GM18511 (cell line): ENCODE data around the gene SLC48A1.

ENCODE experiments used
- ATAC-seq: cut with Tn5 transposase; IDR thresholded peaks from one replicate; pipeline ENCODE4 v1.9.1; 2021; ENCODE audit warnings: mild to moderate bottlenecking, moderate library complexity; ENCODE audit not compliant: unreplicated experiment

Gene SLC48A1

GRCh38 chr12:47744005-47744651, 28.9 kb upstream of the SLC48A1 start:
- no peak for ATAC-seq

GRCh38 chr12:47744778-47745436, 28.1 kb upstream of the SLC48A1 start:
- ATAC-seq = no peak

- ATAC-seq = no peak
These were observed 27.5 kb upstream of the SLC48A1 start for GRCh38 chr12:47745485-47746041.

GRCh38 chr12:47746073-47746472, 27.0 kb upstream of the SLC48A1 start:
- ATAC-seq = no peak

GRCh38 chr12:47746523-47746922, 26.5 kb upstream of the SLC48A1 start:
- no peak for ATAC-seq

- peak; percentile 65 for ATAC-seq
These were observed 25.9 kb upstream of the SLC48A1 start for GRCh38 chr12:47747126-47747525.

- no peak for ATAC-seq
These were observed 25.2 kb upstream of the SLC48A1 start for GRCh38 chr12:47747596-47748506.

- ATAC-seq = no peak
These were observed 24.6 kb upstream of the SLC48A1 start for GRCh38 chr12:47748507-47748828.

- ATAC-seq = no peak
These were observed 24.1 kb upstream of the SLC48A1 start for GRCh38 chr12:47748899-47749298.

- no peak for ATAC-seq
These were observed 22.7 kb upstream of the SLC48A1 start for GRCh38 chr12:47750229-47750798.

GRCh38 chr12:47750916-47751470, 22.0 kb upstream of the SLC48A1 start:
- ATAC-seq = no peak

- no peak for ATAC-seq
These were observed 21.5 kb upstream of the SLC48A1 start for GRCh38 chr12:47751561-47751960.

GRCh38 chr12:47752121-47752520, 20.9 kb upstream of the SLC48A1 start:
- ATAC-seq = no peak

- no peak for ATAC-seq
These were observed 20.5 kb upstream of the SLC48A1 start for GRCh38 chr12:47752552-47752951.

GRCh38 chr12:47753021-47754001, 19.7 kb upstream of the SLC48A1 start:
- no peak for ATAC-seq

GRCh38 chr12:47754126-47754525, 18.9 kb upstream of the SLC48A1 start:
- ATAC-seq = no peak

GRCh38 chr12:47754881-47755280, 18.2 kb upstream of the SLC48A1 start:
- ATAC-seq = peak; percentile 25

- peak; percentile 67 for ATAC-seq
These were observed 17.1 kb upstream of the SLC48A1 start for GRCh38 chr12:47755655-47756562.
